ENCODE results near the gene FAM110A. TPM values are rescaled to one million over a fixed set of nuclear protein-coding genes. Genes with fewer than 3 reads are reported as not detected.

The FAM110A gene
- total and polyA plus RNA-seq, 2 donors (not counting 1 experiment from before 2014, with no cell fraction given): 15.6 to 18.4 TPM

DNA sequence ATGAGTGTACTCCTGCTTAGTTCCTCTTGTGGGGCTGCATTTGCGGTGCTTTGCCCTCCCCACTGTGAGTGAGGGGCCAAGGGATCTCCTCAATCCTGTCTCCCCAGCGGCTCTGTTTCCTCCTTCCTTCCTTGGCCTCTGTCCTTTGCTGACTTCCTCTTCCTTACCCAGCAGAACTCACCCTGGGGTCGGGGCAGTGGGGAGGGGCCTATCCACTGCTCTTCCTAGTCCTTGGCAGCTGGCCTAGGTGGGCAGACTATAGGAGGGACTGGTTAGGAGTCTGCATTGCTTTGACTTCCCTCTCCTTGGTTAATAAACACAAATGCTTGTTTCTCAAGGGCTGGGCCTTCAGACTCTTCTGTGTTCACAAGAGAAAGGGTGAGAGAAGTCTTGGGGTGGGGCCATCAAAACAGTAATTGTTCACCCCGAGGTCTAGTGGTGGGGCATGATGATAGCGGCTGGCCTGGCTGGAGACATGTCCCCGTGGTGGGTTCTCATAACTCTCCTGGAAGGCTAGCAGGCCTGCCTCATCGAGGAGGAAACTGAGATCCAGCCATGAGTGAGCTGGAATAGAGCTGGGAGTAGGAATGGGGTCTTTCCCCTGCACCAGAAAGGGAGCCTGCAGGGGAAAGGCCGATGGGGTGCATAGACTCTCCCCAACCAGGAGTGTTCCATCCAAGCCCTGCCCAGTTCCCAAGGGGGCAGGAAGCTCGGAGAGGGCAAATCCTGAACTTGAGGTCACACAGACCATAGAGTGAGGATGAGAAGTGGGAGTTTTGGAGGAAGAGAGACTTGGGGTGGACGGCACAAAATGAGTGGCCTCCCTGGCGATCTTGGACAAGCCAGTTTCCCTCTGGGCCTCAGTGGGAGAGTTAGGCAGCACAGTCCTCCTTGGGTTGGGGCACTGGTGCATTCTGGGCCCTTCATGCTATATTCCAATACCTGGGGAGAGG is 12.7 kb downstream of the FAM110A start:
- peaks cover 4% of the 10 kb centered on the region for H3K27me3 Mint-ChIP-seq
- peaks cover 46% of the 10 kb centered on the region for H4K20me1 ChIP-seq (ENCODE audit: control insufficient read depth, insufficient read depth, low read length, poor library complexity, severe bottlenecking)
- H3K4me1 ChIP-seq (ENCODE audit: control insufficient read depth in 2 of 2, insufficient read depth in 2 of 2, low read length in 2 of 2): peaks cover 57% of the 10 kb centered on the region in 2 donors
- H3K4me1 Mint-ChIP-seq: peaks cover 51% of the 10 kb centered on the region
- intact Hi-C loops (cut with micrococcal nuclease): no loop called here
- peak; percentile 10 for DNase-seq
- H3K27me3 ChIP-seq (replicated peaks in 1 of 4; ENCODE audit: control extremely low read depth in 1 of 4, control insufficient read depth in 3 of 4, insufficient read depth in 4 of 4, low read length in 3 of 4): peaks cover 0 to 13% (median 5%) of the 10 kb centered on the region in 4 experiments
- H3K36me3 ChIP-seq (replicated peaks in 1 of 2; ENCODE audit: control extremely low read depth in 1 of 2, control insufficient read depth in 1 of 2, extremely low read depth in 1 of 2, insufficient read depth in 2 of 2, low read length in 1 of 2): no peaks in the 10 kb centered on the region
- peak overlapping the region in 4 of 5 experiments; percentile 34 to 77 (median 68) for H3K4me3 ChIP-seq (ENCODE audit: control extremely low read depth in 1 of 5, extremely low read depth in 1 of 5, insufficient read depth in 1 of 5, low read depth in 2 of 5, low read length in 4 of 5)
- TF ChIP-seq, protein P1, sequence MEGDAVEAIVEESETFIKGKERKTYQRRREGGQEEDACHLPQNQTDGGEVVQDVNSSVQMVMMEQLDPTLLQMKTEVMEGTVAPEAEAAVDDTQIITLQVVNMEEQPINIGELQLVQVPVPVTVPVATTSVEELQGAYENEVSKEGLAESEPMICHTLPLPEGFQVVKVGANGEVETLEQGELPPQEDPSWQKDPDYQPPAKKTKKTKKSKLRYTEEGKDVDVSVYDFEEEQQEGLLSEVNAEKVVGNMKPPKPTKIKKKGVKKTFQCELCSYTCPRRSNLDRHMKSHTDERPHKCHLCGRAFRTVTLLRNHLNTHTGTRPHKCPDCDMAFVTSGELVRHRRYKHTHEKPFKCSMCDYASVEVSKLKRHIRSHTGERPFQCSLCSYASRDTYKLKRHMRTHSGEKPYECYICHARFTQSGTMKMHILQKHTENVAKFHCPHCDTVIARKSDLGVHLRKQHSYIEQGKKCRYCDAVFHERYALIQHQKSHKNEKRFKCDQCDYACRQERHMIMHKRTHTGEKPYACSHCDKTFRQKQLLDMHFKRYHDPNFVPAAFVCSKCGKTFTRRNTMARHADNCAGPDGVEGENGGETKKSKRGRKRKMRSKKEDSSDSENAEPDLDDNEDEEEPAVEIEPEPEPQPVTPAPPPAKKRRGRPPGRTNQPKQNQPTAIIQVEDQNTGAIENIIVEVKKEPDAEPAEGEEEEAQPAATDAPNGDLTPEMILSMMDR (IDR thresholded peaks at IDR 0.05): no peak
- TF ChIP-seq EZH2 (IDR thresholded peaks at IDR 0.05; ENCODE audit: borderline replicate concordance, insufficient read depth, low read depth, low read length, poor library complexity, severe bottlenecking): no peak
- CTCF ChIA-PET: interaction anchor here (1.4 to 6.7 kb wide), 4 partner anchors 14 to 110 kb away, joined by 4 to 46 read pairs (median 10); partner anchors contain the start of gene FAM110A
- 38% methylated on average over 8 of the region's 11 CpGs for WGBS (ENCODE audit: insufficient coverage)
- peak overlapping the region; percentile 86 for H3K4me3 Mint-ChIP-seq
- no peaks in the 10 kb centered on the region for H3K9me3 Mint-ChIP-seq (ENCODE audit: insufficient read depth)
- peak overlapping the region; percentile 95 for H3K27ac Mint-ChIP-seq
- H3K4me2 ChIP-seq (replicated peaks; ENCODE audit: low read depth, low read length, poor library complexity, severe bottlenecking): peak overlapping the region; percentile 99
- no peak for ATAC-seq (ENCODE audit: low read depth)
- POLR2A ChIA-PET: interaction anchor here (0.5 to 2.5 kb wide), 2 partner anchors 12 to 269 kb away, joined by 4 to 15 read pairs; partner anchors contain the start of gene FAM110A
- no peaks in the 10 kb centered on the region for H3K9me3 ChIP-seq (ENCODE audit: control extremely low read depth in 1 of 3, control insufficient read depth in 2 of 3, insufficient read depth in 1 of 3, low read length in 2 of 3)
- peak overlapping the region; percentile 79 for H3K9ac ChIP-seq (ENCODE audit: low read length)
- peak overlapping the region; percentile 46 to 80 for H3K27ac ChIP-seq (ENCODE audit: low read length in 2 of 2)
- peak overlapping the region; percentile 84 for H2AFZ ChIP-seq (ENCODE audit: insufficient read depth, low read depth, low read length, poor library complexity, severe bottlenecking)
- H3K79me2 ChIP-seq (ENCODE audit: control insufficient read depth, insufficient read depth, low read length): peaks cover 83% of the 10 kb centered on the region

Measured in B cell (primary cell).